ENCODE data around the gene HDAC5. TPM values are rescaled to one million over a fixed set of nuclear protein-coding genes. Genes with fewer than 3 reads are reported as not detected.

HDAC5 gene
- total RNA-seq, 4 donors from 2014 or later: 78.1 to 152 (median 112) TPM

GRCh38 chr17:44167181-44167861 lies 43.9 kb upstream of the HDAC5 start:
- H3K27ac ChIP-seq: no peak overlapping the region
- TF ChIP-seq CTCF (IDR thresholded peaks at IDR 0.05): no peak
- ATAC-seq: no peak
- WGBS, 2 donors (ENCODE audit: low coverage in 1 of 2): 100% methylated on average over 3 of the region's 7 CpGs; no CpG with 5 or more reads in 1 of the 2 donors
- no peaks in the 10 kb centered on the region for H3K36me3 ChIP-seq
- H3K9me3 ChIP-seq: no peaks in the 10 kb centered on the region
- H3K27me3 ChIP-seq: no peaks in the 10 kb centered on the region
- H3K4me3 ChIP-seq: no peak overlapping the region
- H3K4me1 ChIP-seq: peaks cover 0 to 45% (median 7%) of the 10 kb centered on the region in 3 donors

- no peak for ATAC-seq
- Histone ChIP-seq H3K4me3 (no peak overlapping the region), H3K9me3 (no peaks in the 10 kb centered on the region), H3K4me1 (peaks cover 0 to 17% (median 3%) of the 10 kb centered on the region in 3 donors), H3K27ac (no peak overlapping the region), H3K27me3 (no peaks in the 10 kb centered on the region), H3K36me3 (no peaks in the 10 kb centered on the region)
- TF ChIP-seq CTCF (IDR thresholded peaks at IDR 0.05) (no peak), POLR2A (IDR thresholded peaks at IDR 0.05) (no peak), EP300 (IDR thresholded peaks at IDR 0.05) (no peak)
- WGBS, 2 donors (ENCODE audit: low coverage in 1 of 2): 83 to 100% methylated on average over 1 of the region's 1 CpG
These were observed 41.0 kb upstream of the HDAC5 start for GRCh38 chr17:44164476-44164875.

GRCh38 chr17:44159519-44160210 lies 36.2 kb upstream of the HDAC5 start:
- 84 to 85% methylated on average over 10 to 11 of the region's 15 CpGs for WGBS, 2 donors (ENCODE audit: low coverage in 1 of 2)
- Histone ChIP-seq H3K4me3 (no peak overlapping the region), H3K36me3 (no peaks in the 10 kb centered on the region), H3K27me3 (no peaks in the 10 kb centered on the region), H3K4me1 (no peaks in the 10 kb centered on the region), H3K9me3 (no peaks in the 10 kb centered on the region), H3K27ac (no peak overlapping the region)
- ATAC-seq: no peak
- no peak for TF ChIP-seq EP300 (IDR thresholded peaks at IDR 0.05)
- TF ChIP-seq CTCF (IDR thresholded peaks at IDR 0.05): no peak
- no peak for TF ChIP-seq POLR2AphosphoS5 (IDR thresholded peaks at IDR 0.05)
- no peak for TF ChIP-seq POLR2A (IDR thresholded peaks at IDR 0.05)

- H3K27me3 ChIP-seq: no peaks in the 10 kb centered on the region
- no peak for ATAC-seq
- H3K9me3 ChIP-seq: no peaks in the 10 kb centered on the region
- no peaks in the 10 kb centered on the region for H3K4me1 ChIP-seq
- H3K4me3 ChIP-seq: no peak overlapping the region
- no peak overlapping the region for H3K27ac ChIP-seq
- WGBS, 2 donors (ENCODE audit: low coverage in 1 of 2): no CpG with 5 or more reads among the region's 2 CpGs
- TF ChIP-seq POLR2AphosphoS5 (IDR thresholded peaks at IDR 0.05) (no peak), POLR2A (IDR thresholded peaks at IDR 0.05) (no peak), CTCF (IDR thresholded peaks at IDR 0.05) (no peak), EP300 (IDR thresholded peaks at IDR 0.05) (no peak)
- no peaks in the 10 kb centered on the region for H3K36me3 ChIP-seq
These were observed 32.0 kb upstream of the HDAC5 start for GRCh38 chr17:44155488-44155887.

GRCh38 chr17:44152875-44153274 lies 29.4 kb upstream of the HDAC5 start:
- Histone ChIP-seq H3K4me1 (no peaks in the 10 kb centered on the region), H3K4me3 (no peak overlapping the region), H3K36me3 (peaks cover 0 to 9% of the 10 kb centered on the region in 2 donors), H3K27me3 (no peaks in the 10 kb centered on the region), H3K27ac (no peak overlapping the region), H3K9me3 (no peaks in the 10 kb centered on the region)
- no peak for ATAC-seq
- no peak for TF ChIP-seq POLR2A (IDR thresholded peaks at IDR 0.05)
- no peak for TF ChIP-seq CTCF (IDR thresholded peaks at IDR 0.05)
- no peak for TF ChIP-seq EP300 (IDR thresholded peaks at IDR 0.05)
- TF ChIP-seq POLR2AphosphoS5 (IDR thresholded peaks at IDR 0.05): no peak
- WGBS, 2 donors (ENCODE audit: low coverage in 1 of 2): 87 to 88% methylated on average over 3 to 4 of the region's 4 CpGs
